GM12878 (cell line): ENCODE results near the gene CENPP. TPM values are rescaled to one million over a fixed set of nuclear protein-coding genes. Genes with fewer than 3 reads are reported as not detected.

Experiments used
- EZH2 ChIP-seq: IDR thresholded peaks from 2 replicates; pipeline ENCODE4 v1.6.1; 2012; ENCODE audit warnings: low read depth, mild to moderate bottlenecking, control low read depth, inconsistent platforms, low read length, borderline replicate concordance; ENCODE audit not compliant: control insufficient read depth
- HCFC1 ChIP-seq: fragments of 150-350 bp; IDR thresholded peaks from 2 replicates; pipeline ENCODE4 v1.6.1; 2014; ENCODE audit warnings: low read length
- MYB ChIP-seq: fragments of 150-350 bp; IDR thresholded peaks from 2 replicates; pipeline ENCODE4 v1.6.1; 2014; ENCODE audit warnings: mild to moderate bottlenecking, low read depth, low read length, borderline replicate concordance
- NRF1 ChIP-seq: conservative IDR thresholded peaks from 2 replicates; pipeline ENCODE4 v1.6.1; 2011; ENCODE audit warnings: mild to moderate bottlenecking, low read depth, low read length, improper control_type of control experiment
- polyA plus RNA-seq, 11 experiments: library from polyadenylated mRNA; depleted of rRNA in 4 of 11; unstranded in 6 of 11; stranded (reverse) in 5 of 11; fragments of >200 nt; fragmentation: Nextera tagmentation in 4 of 11; fragmentation: Illumina TruSeq in 1 of 11; extraction: Ambion mirVana in 4 of 11; extraction: Trizol in 1 of 11; gene quantifications; 1 replicate in 1 of 11; 2 replicates in 10 of 11; pipeline versions ENCODE4 v1.2.1 to v1.2.3, GENCODE V29; 2011 to 2016; ENCODE audit warnings: inconsistent platforms in 2 of 11, missing spikeins in 2 of 11, low read depth in 1 of 11
- total RNA-seq, 4 experiments: library from RNA; depleted of rRNA in 3 of 4; stranded (reverse); fragments of >200 nt in 3 of 4; fragmentation: Illumina TruSeq in 1 of 4; extraction: Trizol in 1 of 4; gene quantifications; 2 replicates each; pipeline versions ENCODE4 v1.2.1 to v1.2.3, GENCODE V29; 2013 to 2021
- TF ChIP-seq, protein P1 (sequence below): IDR thresholded peaks from 2 replicates; pipeline ENCODE4 v1.6.1; 2012; ENCODE audit warnings: mild to moderate bottlenecking, low read depth, low read length
- TF ChIP-seq, protein P2 (sequence below): IDR thresholded peaks from 2 replicates; pipeline ENCODE4 v1.6.1; 2012; ENCODE audit warnings: low read length, inconsistent platforms
- TF ChIP-seq, protein P3 (sequence below): fragments of 150-350 bp; IDR thresholded peaks from 2 replicates; pipeline ENCODE4 v1.6.1; 2014; ENCODE audit warnings: mild to moderate bottlenecking, low read depth, low read length
- TF ChIP-seq, protein P4 (sequence below): fragments of 450-650 bp; IDR thresholded peaks from 2 replicates; pipeline ENCODE4 v1.6.1; 2017; ENCODE audit warnings: mild to moderate bottlenecking
- TF ChIP-seq, protein P5 (sequence below): IDR thresholded peaks from 2 replicates; pipeline ENCODE4 v1.6.1; 2012; ENCODE audit warnings: low read depth, low read length, improper control_type of control experiment

The CENPP gene
- total and polyA plus RNA-seq, 10 of the 15 experiments (the other 5 are each of a cell fraction or from before 2014, with no cell fraction given): 9.4 to 31.4 (median 19.8) TPM

DNA sequence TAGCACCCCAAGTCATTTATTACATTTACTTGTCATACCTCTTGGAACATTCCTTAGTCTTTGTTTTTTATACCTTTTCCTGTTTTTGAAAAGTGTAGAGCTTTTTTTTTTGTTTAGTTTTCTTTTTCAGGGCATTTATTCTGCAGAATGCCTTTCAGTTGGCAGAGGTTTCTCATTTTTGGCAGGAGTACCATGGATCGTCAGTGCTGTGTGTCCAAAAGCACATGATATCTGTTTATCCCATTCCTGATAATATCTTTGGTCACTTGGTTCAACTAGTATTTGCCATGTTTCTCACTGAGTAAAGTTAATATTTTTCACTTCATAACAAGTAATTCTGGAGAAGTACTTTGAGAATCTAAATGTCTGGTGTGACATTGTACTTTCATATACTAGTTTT, 67.9 kb downstream of the CENPP start (continued):
- TF ChIP-seq, protein P1, sequence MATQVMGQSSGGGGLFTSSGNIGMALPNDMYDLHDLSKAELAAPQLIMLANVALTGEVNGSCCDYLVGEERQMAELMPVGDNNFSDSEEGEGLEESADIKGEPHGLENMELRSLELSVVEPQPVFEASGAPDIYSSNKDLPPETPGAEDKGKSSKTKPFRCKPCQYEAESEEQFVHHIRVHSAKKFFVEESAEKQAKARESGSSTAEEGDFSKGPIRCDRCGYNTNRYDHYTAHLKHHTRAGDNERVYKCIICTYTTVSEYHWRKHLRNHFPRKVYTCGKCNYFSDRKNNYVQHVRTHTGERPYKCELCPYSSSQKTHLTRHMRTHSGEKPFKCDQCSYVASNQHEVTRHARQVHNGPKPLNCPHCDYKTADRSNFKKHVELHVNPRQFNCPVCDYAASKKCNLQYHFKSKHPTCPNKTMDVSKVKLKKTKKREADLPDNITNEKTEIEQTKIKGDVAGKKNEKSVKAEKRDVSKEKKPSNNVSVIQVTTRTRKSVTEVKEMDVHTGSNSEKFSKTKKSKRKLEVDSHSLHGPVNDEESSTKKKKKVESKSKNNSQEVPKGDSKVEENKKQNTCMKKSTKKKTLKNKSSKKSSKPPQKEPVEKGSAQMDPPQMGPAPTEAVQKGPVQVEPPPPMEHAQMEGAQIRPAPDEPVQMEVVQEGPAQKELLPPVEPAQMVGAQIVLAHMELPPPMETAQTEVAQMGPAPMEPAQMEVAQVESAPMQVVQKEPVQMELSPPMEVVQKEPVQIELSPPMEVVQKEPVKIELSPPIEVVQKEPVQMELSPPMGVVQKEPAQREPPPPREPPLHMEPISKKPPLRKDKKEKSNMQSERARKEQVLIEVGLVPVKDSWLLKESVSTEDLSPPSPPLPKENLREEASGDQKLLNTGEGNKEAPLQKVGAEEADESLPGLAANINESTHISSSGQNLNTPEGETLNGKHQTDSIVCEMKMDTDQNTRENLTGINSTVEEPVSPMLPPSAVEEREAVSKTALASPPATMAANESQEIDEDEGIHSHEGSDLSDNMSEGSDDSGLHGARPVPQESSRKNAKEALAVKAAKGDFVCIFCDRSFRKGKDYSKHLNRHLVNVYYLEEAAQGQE: no peak
- TF ChIP-seq MYB (no peak), HCFC1 (no peak), NRF1 (no peak), EZH2 (no peak)
- TF ChIP-seq, protein P2, sequence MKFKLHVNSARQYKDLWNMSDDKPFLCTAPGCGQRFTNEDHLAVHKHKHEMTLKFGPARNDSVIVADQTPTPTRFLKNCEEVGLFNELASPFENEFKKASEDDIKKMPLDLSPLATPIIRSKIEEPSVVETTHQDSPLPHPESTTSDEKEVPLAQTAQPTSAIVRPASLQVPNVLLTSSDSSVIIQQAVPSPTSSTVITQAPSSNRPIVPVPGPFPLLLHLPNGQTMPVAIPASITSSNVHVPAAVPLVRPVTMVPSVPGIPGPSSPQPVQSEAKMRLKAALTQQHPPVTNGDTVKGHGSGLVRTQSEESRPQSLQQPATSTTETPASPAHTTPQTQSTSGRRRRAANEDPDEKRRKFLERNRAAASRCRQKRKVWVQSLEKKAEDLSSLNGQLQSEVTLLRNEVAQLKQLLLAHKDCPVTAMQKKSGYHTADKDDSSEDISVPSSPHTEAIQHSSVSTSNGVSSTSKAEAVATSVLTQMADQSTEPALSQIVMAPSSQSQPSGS: no peak
- TF ChIP-seq, protein P3, sequence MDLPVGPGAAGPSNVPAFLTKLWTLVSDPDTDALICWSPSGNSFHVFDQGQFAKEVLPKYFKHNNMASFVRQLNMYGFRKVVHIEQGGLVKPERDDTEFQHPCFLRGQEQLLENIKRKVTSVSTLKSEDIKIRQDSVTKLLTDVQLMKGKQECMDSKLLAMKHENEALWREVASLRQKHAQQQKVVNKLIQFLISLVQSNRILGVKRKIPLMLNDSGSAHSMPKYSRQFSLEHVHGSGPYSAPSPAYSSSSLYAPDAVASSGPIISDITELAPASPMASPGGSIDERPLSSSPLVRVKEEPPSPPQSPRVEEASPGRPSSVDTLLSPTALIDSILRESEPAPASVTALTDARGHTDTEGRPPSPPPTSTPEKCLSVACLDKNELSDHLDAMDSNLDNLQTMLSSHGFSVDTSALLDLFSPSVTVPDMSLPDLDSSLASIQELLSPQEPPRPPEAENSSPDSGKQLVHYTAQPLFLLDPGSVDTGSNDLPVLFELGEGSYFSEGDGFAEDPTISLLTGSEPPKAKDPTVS: no peak
- TF ChIP-seq, protein P4, sequence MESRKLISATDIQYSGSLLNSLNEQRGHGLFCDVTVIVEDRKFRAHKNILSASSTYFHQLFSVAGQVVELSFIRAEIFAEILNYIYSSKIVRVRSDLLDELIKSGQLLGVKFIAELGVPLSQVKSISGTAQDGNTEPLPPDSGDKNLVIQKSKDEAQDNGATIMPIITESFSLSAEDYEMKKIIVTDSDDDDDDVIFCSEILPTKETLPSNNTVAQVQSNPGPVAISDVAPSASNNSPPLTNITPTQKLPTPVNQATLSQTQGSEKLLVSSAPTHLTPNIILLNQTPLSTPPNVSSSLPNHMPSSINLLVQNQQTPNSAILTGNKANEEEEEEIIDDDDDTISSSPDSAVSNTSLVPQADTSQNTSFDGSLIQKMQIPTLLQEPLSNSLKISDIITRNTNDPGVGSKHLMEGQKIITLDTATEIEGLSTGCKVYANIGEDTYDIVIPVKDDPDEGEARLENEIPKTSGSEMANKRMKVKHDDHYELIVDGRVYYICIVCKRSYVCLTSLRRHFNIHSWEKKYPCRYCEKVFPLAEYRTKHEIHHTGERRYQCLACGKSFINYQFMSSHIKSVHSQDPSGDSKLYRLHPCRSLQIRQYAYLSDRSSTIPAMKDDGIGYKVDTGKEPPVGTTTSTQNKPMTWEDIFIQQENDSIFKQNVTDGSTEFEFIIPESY: no peak
- TF ChIP-seq, protein P5, sequence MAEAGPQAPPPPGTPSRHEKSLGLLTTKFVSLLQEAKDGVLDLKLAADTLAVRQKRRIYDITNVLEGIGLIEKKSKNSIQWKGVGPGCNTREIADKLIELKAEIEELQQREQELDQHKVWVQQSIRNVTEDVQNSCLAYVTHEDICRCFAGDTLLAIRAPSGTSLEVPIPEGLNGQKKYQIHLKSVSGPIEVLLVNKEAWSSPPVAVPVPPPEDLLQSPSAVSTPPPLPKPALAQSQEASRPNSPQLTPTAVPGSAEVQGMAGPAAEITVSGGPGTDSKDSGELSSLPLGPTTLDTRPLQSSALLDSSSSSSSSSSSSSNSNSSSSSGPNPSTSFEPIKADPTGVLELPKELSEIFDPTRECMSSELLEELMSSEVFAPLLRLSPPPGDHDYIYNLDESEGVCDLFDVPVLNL: no peak
